GM18873 (cell line): Measurements from ENCODE around the gene CDC40.
"Not testable (repeated sequence)": the region's sequence is repeated elsewhere in the genome, so short reads cannot be mapped to it uniquely, and the experiment has no call there.

Experiments used
- ATAC-seq: cut with Tn5 transposase; IDR thresholded peaks from one replicate; pipeline ENCODE4 v1.9.1; 2021; ENCODE audit warnings: mild to moderate bottlenecking, moderate library complexity, moderate number of reproducible peaks; ENCODE audit not compliant: unreplicated experiment, low FRiP score

CDC40 gene

DNA sequence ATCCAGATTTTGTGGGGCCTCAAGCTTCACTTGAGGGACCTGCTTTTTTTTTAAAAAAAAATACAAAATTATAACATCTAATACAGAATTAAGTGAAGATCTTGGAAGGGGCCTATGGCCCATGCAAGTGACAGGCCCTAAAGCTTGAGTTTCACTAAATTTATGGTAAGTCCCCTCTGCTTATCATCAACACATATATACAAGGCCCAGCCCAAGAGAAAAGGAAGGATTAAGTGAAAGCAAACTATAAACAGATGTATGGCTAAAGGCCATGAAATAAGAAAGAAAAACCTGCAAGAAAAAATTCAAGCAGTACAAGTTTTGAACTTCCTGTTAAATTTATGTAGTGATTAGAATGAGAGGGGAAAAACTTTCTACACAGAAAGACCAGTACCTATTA lies 86.8 kb downstream of the CDC40 start:
- no peak for ATAC-seq

DNA sequence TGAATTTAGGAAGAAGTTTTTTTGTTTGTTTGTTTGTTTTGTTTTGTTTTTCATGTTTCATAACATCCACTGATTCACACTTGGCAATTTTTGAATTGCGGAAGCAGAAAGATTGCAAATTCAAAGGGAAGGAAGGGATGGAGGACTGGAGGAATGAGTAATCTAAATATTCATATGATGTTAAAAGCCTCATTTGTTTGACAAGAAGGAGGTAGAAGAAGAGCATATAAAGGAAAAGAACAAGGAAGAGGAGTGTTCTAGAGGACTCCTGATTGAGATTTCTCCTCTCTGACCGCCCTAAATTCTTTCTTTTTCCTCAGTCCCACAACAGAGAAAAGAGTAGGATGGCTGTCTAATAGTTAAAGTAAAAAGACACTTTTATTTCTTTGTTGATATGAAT lies 89.4 kb downstream of the CDC40 start:
- no peak for ATAC-seq

DNA sequence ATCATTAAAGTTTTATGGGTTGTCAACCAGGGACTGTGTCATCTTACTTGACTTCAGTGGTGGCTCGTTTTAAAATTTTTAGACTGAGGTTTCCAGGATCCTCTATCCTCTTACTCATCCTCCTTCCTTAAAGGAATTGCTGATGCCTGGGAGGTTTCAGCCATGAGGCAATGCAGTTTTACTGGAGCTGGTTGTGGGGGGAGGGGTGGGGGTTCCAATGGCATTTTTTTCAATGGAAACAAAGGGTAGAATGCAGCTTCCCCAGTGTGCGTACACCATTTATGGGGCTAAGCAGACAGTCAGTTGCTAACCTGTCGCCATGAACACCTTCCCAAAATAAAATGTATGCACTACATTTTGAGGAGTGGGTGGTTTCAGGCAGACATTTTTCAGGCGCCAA lies 89.9 kb downstream of the CDC40 start:
- ATAC-seq: no peak

DNA sequence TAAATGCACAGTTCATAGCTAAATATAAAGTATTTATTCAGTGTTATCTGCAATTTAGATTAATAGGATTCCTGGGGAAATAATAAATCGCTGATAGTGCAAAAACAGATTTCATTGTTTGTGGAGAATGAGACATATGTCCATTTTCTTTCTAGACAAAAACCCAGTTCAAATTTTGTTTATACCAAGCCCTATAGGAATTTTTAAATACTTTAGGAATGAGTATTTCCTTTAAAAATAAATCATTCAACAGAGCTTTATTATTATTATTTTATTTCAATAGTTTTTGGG lies 91.5 kb downstream of the CDC40 start:
- ATAC-seq: no peak

DNA sequence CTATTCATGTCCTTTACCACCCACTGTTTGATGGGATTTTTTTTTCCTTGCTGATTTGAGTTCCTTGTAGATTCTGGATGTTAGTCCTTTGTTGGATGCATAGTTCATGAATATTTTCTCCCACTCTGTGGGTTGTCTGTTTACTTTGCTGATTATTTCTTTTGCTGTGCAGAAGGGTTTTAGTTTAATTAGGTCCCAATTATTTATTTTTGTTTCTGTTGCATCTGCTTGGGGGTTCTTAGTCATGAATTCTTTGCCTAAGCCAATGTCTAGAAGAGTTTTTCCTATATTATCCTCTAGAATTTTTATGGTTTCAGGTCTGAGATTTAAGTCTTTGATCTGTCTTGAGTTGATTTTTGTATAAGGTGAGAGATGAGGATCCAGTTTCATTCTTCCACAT lies 92.6 kb downstream of the CDC40 start:
- not testable (repeated sequence) for ATAC-seq

DNA sequence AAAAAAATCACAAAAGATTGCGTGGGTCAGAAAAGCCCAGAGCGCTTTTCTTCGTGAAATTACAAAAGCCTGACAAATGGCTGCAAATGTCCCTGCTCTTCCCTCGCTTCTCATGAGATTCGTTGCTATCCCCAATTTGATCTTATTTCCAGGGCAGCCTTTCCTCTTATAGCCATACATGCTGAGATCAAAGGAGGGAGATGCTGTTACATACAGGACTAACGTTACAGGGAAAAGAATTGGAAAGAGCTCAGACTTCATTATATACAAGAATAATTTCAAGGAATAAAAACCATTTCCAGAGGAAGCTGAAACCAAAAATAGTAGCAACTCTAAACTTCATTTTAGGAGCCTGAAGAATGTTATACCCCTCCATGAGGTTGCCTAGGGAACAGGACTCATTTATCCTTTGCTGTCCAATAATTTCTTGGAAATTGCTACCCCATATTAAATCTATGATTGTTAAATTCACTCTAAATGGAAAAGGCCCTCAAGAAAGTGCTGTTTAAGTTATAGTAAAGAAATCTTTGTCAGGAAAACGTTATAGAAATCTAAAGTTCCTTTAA lies 97.0 kb downstream of the CDC40 start:
- no peak for ATAC-seq
